ENCODE results near the gene PINLYP.

The PINLYP gene

GRCh38 chr19:43551399-43552197 lies 24.0 kb upstream of the PINLYP start:
- no peak for DNase-seq

GRCh38 chr19:43552198-43552450 lies 23.5 kb upstream of the PINLYP start:
- no peak for DNase-seq

GRCh38 chr19:43552616-43553015 lies 23.0 kb upstream of the PINLYP start:
- no peak for DNase-seq

GRCh38 chr19:43553656-43554055 lies 21.9 kb upstream of the PINLYP start:
- no peak for DNase-seq

- no peak for DNase-seq
Measured at GRCh38 chr19:43554317-43554895, 21.2 kb upstream of the PINLYP start.

- peak; percentile 89 for DNase-seq
Measured at GRCh38 chr19:43555185-43555770, 20.3 kb upstream of the PINLYP start.

- no peak for DNase-seq
Measured at GRCh38 chr19:43560687-43561086, 14.9 kb upstream of the PINLYP start.

- DNase-seq: no peak
Measured at GRCh38 chr19:43561139-43561970, 14.2 kb upstream of the PINLYP start.

GRCh38 chr19:43562226-43562697 lies 13.3 kb upstream of the PINLYP start:
- no peak for DNase-seq

GRCh38 chr19:43562698-43563241 lies 12.8 kb upstream of the PINLYP start:
- peak; percentile 92 for DNase-seq

GRCh38 chr19:43563816-43564457 lies 11.7 kb upstream of the PINLYP start:
- no peak for DNase-seq

- DNase-seq: no peak
Measured at GRCh38 chr19:43564800-43565199, 10.8 kb upstream of the PINLYP start.

- no peak for DNase-seq
Measured at GRCh38 chr19:43569657-43570056, 5.9 kb upstream of the PINLYP start.

- no peak for DNase-seq
Measured at GRCh38 chr19:43570174-43570791, 5.3 kb upstream of the PINLYP start.

GRCh38 chr19:43572171-43572588 lies 3.4 kb upstream of the PINLYP start:
- DNase-seq: no peak

GRCh38 chr19:43574424-43575155 lies 1.0 kb upstream of the PINLYP start:
- no peak for DNase-seq

- DNase-seq: no peak
Measured at GRCh38 chr19:43575955-43576878, 616 bp downstream of the PINLYP start.

GRCh38 chr19:43578787-43579186 lies 3.2 kb downstream of the PINLYP start:
- DNase-seq: no peak

- no peak for DNase-seq
Measured at GRCh38 chr19:43581467-43581866, 5.9 kb downstream of the PINLYP start.

GRCh38 chr19:43582495-43582894 lies 6.9 kb downstream of the PINLYP start:
- DNase-seq: no peak

Data from CD4-positive, alpha-beta T cell treated with Interleukin-21 for 1 hour (primary cell).